WTC11 (cell line): ENCODE measurements around the gene MACC1.

Experiments used
- CTCF ChIP-seq: fragments of 200-600 bp; IDR thresholded peaks from 2 replicates; pipeline ENCODE4 v1.8.0; 2022; ENCODE audit warnings: antibody characterized with exemption
- NFATC4 ChIP-seq: fragments of 250-450 bp; sonication (Bioruptor Pico); IDR thresholded peaks from 2 replicates; pipeline ENCODE4 v1.9.0; 2021; ENCODE audit warnings: mild to moderate bottlenecking
- ZNF416 ChIP-seq: fragments of 250-450 bp; sonication (Bioruptor Pico); IDR thresholded peaks from 2 replicates; pipeline ENCODE4 v1.9.0; 2021; ENCODE audit warnings: mild to moderate bottlenecking, inconsistent platforms
- ZSCAN18 ChIP-seq: fragments of 250-450 bp; sonication (Bioruptor Pico); IDR thresholded peaks from 2 replicates; pipeline ENCODE4 v2.1.2; 2022; ENCODE audit warnings: mild to moderate bottlenecking, moderate library complexity

- TF ChIP-seq NFATC4 (CRISPR knock-in tag) (no peak), CTCF (no peak), ZNF416 (CRISPR knock-in tag) (no peak), ZSCAN18 (no peak)
Observed at GRCh38 chr7:20112696-20113095, 104.5 kb downstream of the MACC1 start.
